ENCODE data around the gene BLOC1S5. TPM values are rescaled to one million over a fixed set of nuclear protein-coding genes. Genes with fewer than 3 reads are reported as not detected.
A peak's percentile ranks its signal among the peaks of the same experiment; 100 is the strongest.

BLOC1S5 gene
- total and polyA plus RNA-seq, 2 donors (not counting 3 experiments of a cell fraction or from before 2014, with no cell fraction given): 3.9 to 19.1 TPM

- H3K4me1 ChIP-seq (ENCODE audit: control insufficient read depth, extremely low read depth, insufficient read depth, low read length): peaks cover 19% of the 10 kb centered on the region
- H4K20me1 ChIP-seq (replicated peaks; ENCODE audit: control insufficient read depth, extremely low read depth, insufficient read depth, low read length): no peaks in the 10 kb centered on the region
- H3K4me2 ChIP-seq (ENCODE audit: insufficient read depth, low read length): peak overlapping the region; percentile 58
- dilution Hi-C loops (cut with MboI; ENCODE audit: extremely low pct_ligation_motif_present, low sequenced_read_pairs): no loop called here
- intact Hi-C loops (cut with micrococcal nuclease): no loop called here
- BruUV-seq (replicated peaks): TSS peak; percentile 28
- H2AFZ ChIP-seq (ENCODE audit: low read depth, low read length): no peak overlapping the region
- FAIRE-seq: peak; percentile 64
- H3K36me3 ChIP-seq (ENCODE audit: control insufficient read depth in 2 of 2, extremely low read depth in 1 of 2, insufficient read depth in 2 of 2, low read length in 2 of 2): no peaks in the 10 kb centered on the region
- DNase-seq (ENCODE audit: low read depth, low spot score): peak; percentile 77
- H3K27ac ChIP-seq (ENCODE audit: insufficient read depth, low read depth, low read length): peak overlapping the region; percentile 82
- CTCF ChIA-PET: interaction anchor here (0.6 to 1.6 kb wide), 7 partner anchors 10 to 519 kb away, joined by 3 to 7 read pairs (median 3); no protein-coding TSS in a partner anchor
- H3K4me3 ChIP-seq (replicated peaks in 1 of 3; ENCODE audit: insufficient read depth in 1 of 3, low read depth in 1 of 3, low read length in 3 of 3): no peak overlapping the region
- TF ChIP-seq POLR2A (IDR thresholded peaks at IDR 0.05; ENCODE audit: low read depth, low read length): no peak
- no peak for TF ChIP-seq MAX (IDR thresholded peaks at IDR 0.05; ENCODE audit: insufficient read depth, insufficient read length)
- TF ChIP-seq FOS (IDR thresholded peaks at IDR 0.05; ENCODE audit: borderline replicate concordance, insufficient read depth, low read length): no peak
- TF ChIP-seq POLR2AphosphoS5 (IDR thresholded peaks at IDR 0.05; ENCODE audit: insufficient read depth, low read depth, low read length): no peak
- TF ChIP-seq CTCF (IDR thresholded peaks at IDR 0.05; ENCODE audit: extremely low read depth in 1 of 2, insufficient read depth in 1 of 2, low read depth in 1 of 2, low read length in 2 of 2): no peak
- no peak for TF ChIP-seq GATA2 (IDR thresholded peaks at IDR 0.05; ENCODE audit: insufficient read depth, insufficient read length, low read depth, low read length)
- TF ChIP-seq EZH2 (IDR thresholded peaks at IDR 0.05; ENCODE audit: borderline replicate concordance, low read depth, low read length, severe bottlenecking): no peak
- peak; percentile 67 for TF ChIP-seq JUN (IDR thresholded peaks at IDR 0.05; ENCODE audit: borderline replicate concordance, insufficient read depth, insufficient read length, low read depth)
- no peak for TF ChIP-seq MYC (IDR thresholded peaks at IDR 0.05; ENCODE audit: low read depth, low read length)
- H3K9me1 ChIP-seq (replicated peaks; ENCODE audit: control insufficient read depth, extremely low read depth, insufficient read depth, low read length): no peaks in the 10 kb centered on the region
- H3K27me3 ChIP-seq (ENCODE audit: control insufficient read depth in 2 of 2, insufficient read depth in 2 of 2, low read length in 2 of 2): no peaks in the 10 kb centered on the region
- peak overlapping the region; percentile 73 for H3K9ac ChIP-seq (replicated peaks; ENCODE audit: extremely low read depth, insufficient read depth, low read length)
- H3K9me3 ChIP-seq (replicated peaks; ENCODE audit: control insufficient read depth, insufficient read depth, low read length): no peaks in the 10 kb centered on the region
- H3K79me2 ChIP-seq (ENCODE audit: control insufficient read depth, insufficient read depth, low read length): peaks cover 33% of the 10 kb centered on the region
- POLR2A ChIA-PET: interaction anchor here (0.5 kb wide), 1 partner anchor 14 kb away, joined by 3 read pairs; no protein-coding TSS in a partner anchor
These were observed 36.1 kb downstream of the BLOC1S5 start for GRCh38 chr6:8027965-8028651.

All from endothelial cell of umbilical vein (primary cell).